HG03280 (cell line): Measurements from ENCODE around the gene ORC5.
"Not testable (repeated sequence)": the region's sequence is repeated elsewhere in the genome, so short reads cannot be mapped to it uniquely, and the experiment has no call there.

Source experiments
- ATAC-seq: cut with Tn5 transposase; IDR thresholded peaks from one replicate; pipeline ENCODE4 v1.9.1; 2021; ENCODE audit warnings: mild to moderate bottlenecking, moderate library complexity; ENCODE audit not compliant: unreplicated experiment

Gene ORC5

GRCh38 chr7:104196161-104196560, 11.7 kb downstream of the ORC5 start:
- no peak for ATAC-seq

- no peak for ATAC-seq
These were observed 15.4 kb downstream of the ORC5 start for GRCh38 chr7:104192434-104192833.

- ATAC-seq: no peak
These were observed 22.5 kb downstream of the ORC5 start for GRCh38 chr7:104185346-104185745.

GRCh38 chr7:104179178-104179577, 28.6 kb downstream of the ORC5 start:
- no peak for ATAC-seq

DNA sequence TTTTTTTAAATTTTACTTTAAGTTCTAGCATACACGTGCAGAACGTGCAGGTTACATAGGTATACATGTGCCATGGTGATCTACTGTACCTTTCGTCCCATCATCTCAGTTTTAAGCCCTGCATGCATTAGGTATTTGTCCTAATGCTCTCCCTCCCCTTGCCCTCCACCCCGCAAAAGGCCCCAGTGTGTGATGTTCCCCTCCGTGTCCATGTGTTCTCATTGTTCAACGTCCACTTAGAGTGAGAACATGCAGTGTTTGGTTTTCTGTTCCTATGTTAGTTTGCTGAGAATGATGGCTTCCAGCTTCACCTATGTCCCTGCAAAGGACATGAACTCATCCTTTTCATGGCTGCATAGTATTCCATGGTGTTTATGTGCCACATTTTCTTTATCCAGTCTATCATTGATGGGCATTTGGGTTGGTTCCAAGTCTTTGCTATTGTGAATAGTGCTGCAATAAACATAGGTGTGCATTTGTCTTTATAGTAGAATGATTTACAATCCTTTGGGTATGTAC, 30.2 kb downstream of the ORC5 start:
- ATAC-seq: not testable (repeated sequence)

DNA sequence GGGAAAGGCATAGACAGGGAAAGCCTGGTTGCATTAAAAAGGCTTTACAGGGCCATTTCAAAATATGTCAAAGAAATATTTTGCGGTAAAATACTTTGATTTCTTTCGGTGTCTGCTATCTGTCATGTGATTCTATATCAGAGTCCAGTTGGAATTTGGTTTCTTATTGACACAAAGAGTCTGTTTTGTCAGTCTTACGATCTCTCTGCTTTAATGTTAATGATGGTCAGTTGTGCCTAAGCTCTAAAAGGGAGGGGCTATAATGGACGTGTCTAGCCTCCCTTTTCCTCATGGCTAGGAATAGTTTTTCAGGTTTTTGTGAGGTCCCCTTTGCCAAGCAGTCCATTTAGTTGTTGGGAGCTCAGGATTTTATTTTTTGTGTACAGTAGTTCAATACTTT, 31.5 kb downstream of the ORC5 start:
- no peak for ATAC-seq

DNA sequence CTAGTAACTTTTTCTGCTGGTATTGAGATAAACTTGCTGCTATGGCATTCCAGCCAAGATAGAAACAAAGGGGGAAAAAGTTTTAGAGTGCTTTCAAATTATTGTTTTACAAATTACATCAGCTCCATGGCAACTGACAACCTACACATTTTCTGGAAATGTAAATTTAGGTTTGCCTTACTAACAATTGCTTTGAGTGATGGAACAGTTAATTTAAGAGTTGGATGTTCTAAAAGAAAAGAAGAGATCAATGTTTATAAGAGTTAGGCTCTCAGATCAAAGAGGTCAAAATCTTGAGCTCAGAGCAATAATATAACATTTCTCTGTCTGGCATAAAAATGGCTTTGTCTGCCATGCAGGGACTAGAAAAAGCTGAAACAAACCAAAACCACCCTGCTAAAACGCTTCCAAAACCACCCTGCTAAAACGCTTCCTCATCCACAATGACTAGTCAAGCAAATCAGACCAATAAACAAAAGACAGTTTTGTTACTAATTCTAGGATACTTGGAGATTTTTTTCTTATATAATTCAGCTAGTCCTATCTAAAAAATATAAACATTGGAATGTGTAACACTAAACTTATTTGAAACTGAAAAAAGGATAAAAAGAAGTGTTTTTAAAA, 32.3 kb downstream of the ORC5 start:
- no peak for ATAC-seq

GRCh38 chr7:104174798-104175197, 33.0 kb downstream of the ORC5 start:
- no peak for ATAC-seq

- ATAC-seq: no peak
These were observed 45.7 kb downstream of the ORC5 start for GRCh38 chr7:104162081-104162480.

- ATAC-seq: no peak
These were observed 46.6 kb downstream of the ORC5 start for GRCh38 chr7:104161244-104161643.

DNA sequence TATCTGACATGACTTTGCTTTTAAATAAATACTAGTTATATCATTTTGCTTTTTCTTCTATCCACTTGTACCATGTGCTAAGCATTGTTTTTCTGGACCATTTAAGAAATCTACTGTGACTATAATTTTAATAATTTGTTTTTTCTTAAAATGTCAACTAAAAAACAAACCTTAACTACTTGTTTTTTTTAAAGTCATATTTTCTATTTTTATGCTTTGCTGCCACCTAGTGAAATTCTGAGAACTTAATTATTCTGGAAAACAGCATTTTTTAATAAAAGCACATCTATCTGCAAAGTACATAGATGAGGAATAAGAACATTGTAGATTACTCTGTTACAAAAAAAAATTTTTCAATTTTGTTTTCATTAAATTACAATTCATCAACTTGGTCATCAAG, 47.4 kb downstream of the ORC5 start:
- ATAC-seq: no peak

DNA sequence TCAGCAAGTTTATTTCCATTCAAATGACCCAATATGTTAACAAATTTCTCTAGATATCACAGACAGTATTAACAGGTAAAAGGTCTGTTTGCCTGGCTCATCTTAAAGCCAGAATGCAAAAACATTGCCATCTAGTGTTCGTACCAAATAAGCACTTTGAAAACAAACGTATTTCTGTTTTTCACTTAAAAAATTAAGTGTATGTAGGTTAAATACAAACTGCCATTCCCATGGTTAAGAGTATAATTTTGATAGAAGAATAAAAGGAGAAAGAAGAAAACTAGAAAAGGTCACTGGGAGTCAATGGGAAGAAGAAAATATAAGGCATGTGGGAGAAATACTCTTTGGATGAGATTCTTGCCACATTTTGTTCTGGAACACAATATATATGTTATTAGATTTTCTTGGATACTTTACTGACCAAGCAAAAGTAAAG, 51.0 kb downstream of the ORC5 start:
- ATAC-seq: no peak

DNA sequence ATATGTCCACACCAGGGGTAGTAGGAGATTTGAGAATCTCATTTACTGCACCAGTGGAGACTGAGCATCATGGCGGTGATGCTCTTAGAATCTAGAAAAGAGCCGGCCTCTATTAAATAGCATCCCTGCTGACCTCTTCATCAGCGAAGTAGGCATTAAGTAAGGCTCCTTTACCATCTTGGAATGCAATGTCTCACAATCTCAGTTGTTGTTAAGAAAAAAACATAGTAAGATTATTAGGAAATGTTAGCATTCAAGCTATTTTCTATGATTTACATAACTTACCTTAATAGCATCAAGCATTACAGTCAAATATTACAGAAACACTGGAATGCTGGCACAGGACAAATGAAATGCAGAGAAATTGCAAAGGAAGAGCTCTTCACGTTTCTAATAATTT, 54.5 kb downstream of the ORC5 start:
- no peak for ATAC-seq

DNA sequence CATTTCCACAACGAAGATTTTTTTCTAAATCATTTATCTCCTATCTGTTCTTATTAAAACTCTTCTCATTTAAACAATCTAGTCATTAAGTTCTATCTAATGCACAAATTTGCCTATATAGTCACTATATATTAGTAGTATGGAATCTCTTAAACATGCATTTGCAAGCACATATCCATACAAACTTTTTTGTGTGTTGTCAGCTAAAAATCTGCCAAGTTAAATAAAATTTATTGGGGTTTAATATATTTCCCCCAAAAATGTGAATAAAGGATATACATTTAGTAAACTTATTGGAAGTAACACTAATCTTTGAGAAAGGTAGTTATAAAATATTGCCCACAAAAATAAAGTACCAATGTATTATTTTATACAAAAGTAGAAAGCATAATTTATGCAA, 55.3 kb downstream of the ORC5 start:
- ATAC-seq: no peak

- no peak for ATAC-seq
These were observed 57.3 kb downstream of the ORC5 start for GRCh38 chr7:104150470-104150869.

DNA sequence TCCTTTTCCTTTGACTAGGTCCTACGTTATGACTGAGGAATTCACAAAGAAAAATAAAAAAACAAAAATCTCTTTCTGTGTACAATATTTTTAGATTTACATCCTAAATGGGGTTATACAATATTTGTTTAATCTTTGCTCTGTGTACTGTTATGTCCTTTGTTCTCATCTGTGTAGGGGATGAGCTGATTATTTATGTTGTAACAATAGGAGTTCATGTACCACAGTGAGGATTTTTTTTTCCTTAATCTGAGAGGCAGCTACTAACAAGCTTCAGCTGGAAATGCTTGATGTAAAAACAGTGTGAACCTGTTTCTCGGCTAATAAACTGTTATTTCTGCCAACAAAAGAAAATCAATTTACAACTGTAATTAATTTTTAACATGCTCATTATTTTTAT, 58.0 kb downstream of the ORC5 start:
- ATAC-seq: no peak

GRCh38 chr7:104142147-104142546, 65.7 kb downstream of the ORC5 start:
- no peak for ATAC-seq

GRCh38 chr7:104137971-104138370, 69.8 kb downstream of the ORC5 start:
- ATAC-seq: no peak

DNA sequence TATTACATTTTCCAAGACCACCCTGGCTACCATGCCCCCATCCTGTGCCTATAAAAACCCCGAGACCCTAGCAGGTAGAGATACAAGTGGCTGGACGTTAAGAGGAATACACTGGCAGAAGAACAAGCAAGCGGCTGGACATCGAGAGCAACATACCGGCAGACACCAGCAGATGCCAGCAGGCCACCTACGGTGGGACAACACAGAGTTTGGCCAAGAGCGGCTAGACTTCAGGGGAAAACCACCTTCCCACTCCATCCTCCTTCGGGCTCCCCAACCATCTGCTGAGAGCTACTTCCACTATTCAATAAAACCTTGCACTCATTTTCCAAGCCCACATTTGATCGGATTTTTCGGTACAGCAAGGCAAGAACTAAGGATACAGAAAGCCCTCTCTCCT, 70.3 kb downstream of the ORC5 start:
- no peak for ATAC-seq

GRCh38 chr7:104136981-104137380, 70.8 kb downstream of the ORC5 start:
- no peak for ATAC-seq

GRCh38 chr7:104136561-104136960, 71.3 kb downstream of the ORC5 start:
- no peak for ATAC-seq

GRCh38 chr7:104135760-104136558, 71.9 kb downstream of the ORC5 start:
- ATAC-seq: no peak
